ENCODE results near the gene CERS6. TPM values are rescaled to one million over a fixed set of nuclear protein-coding genes. Genes with fewer than 3 reads are reported as not detected.

Gene CERS6
- total and polyA plus RNA-seq, 3 donors from 2014 or later: 24.7 to 71.0 (median 59.4) TPM

GRCh38 chr2:168450171-168450570 lies 5.9 kb upstream of the CERS6 start:
- no peak for DNase-seq
- 91 to 97% methylated on average over 1 of the region's 1 CpG for WGBS, 2 donors
- H3K4me1 ChIP-seq: no peaks in the 10 kb centered on the region
- intact Hi-C loops (cut with DNase I; ENCODE audit: low total_unique reads): no loop called here
- no peak overlapping the region for H3K27ac ChIP-seq
- no peaks in the 10 kb centered on the region for H3K9me3 ChIP-seq
- TF ChIP-seq POLR2A (IDR thresholded peaks at IDR 0.05): no peak
- no peak for TF ChIP-seq CTCF (IDR thresholded peaks at IDR 0.05)
- H3K4me3 ChIP-seq: no peak overlapping the region
- no peaks in the 10 kb centered on the region for H3K27me3 ChIP-seq
- H3K36me3 ChIP-seq (ENCODE audit: low read depth, missing control alignments): no peaks in the 10 kb centered on the region

- Histone ChIP-seq H3K9me3 (no peaks in the 10 kb centered on the region), H3K4me1 (no peaks in the 10 kb centered on the region), H3K36me3 (ENCODE audit: low read depth, missing control alignments) (no peaks in the 10 kb centered on the region), H3K27ac (no peak overlapping the region), H3K27me3 (no peaks in the 10 kb centered on the region), H3K4me3 (no peak overlapping the region)
- TF ChIP-seq CTCF (IDR thresholded peaks at IDR 0.05): no peak
- TF ChIP-seq POLR2A (IDR thresholded peaks at IDR 0.05): no peak
- intact Hi-C loops (cut with DNase I; ENCODE audit: low total_unique reads): no loop called here
- DNase-seq: no peak
- 74 to 85% methylated on average over 5 of the region's 5 CpGs for whole genome bisulfite sequencing, 2 donors
These were observed 5.3 kb upstream of the CERS6 start for GRCh38 chr2:168450732-168451131.

GRCh38 chr2:168452781-168453180 lies 3.3 kb upstream of the CERS6 start:
- TF ChIP-seq CTCF (IDR thresholded peaks at IDR 0.05) (no peak), POLR2A (IDR thresholded peaks at IDR 0.05) (no peak)
- Histone ChIP-seq H3K9me3 (no peaks in the 10 kb centered on the region), H3K4me1 (peaks cover 1% of the 10 kb centered on the region), H3K4me3 (no peak overlapping the region), H3K36me3 (ENCODE audit: low read depth, missing control alignments) (no peaks in the 10 kb centered on the region), H3K27ac (no peak overlapping the region), H3K27me3 (no peaks in the 10 kb centered on the region)
- no peak for DNase-seq
- intact Hi-C loops (cut with DNase I; ENCODE audit: low total_unique reads): no loop called here
- WGBS, 2 donors: 94 to 98% methylated on average over 3 of the region's 3 CpGs

GRCh38 chr2:168453404-168453803 lies 2.7 kb upstream of the CERS6 start:
- Histone ChIP-seq H3K27me3 (no peaks in the 10 kb centered on the region), H3K4me3 (no peak overlapping the region), H3K9me3 (no peaks in the 10 kb centered on the region), H3K36me3 (ENCODE audit: low read depth, missing control alignments) (no peaks in the 10 kb centered on the region), H3K27ac (no peak overlapping the region), H3K4me1 (peaks cover 5% of the 10 kb centered on the region)
- intact Hi-C loops (cut with DNase I; ENCODE audit: low total_unique reads): no loop called here
- DNase-seq: no peak
- no peak for TF ChIP-seq POLR2A (IDR thresholded peaks at IDR 0.05)
- no peak for TF ChIP-seq CTCF (IDR thresholded peaks at IDR 0.05)
- WGBS, 2 donors: 90 to 91% methylated on average over 3 of the region's 3 CpGs

Data from testis (tissue), 3 donors.